Measurements from ENCODE around the gene RASGRP4.
"Not testable (repeated sequence)": the region's sequence is repeated elsewhere in the genome, so short reads cannot be mapped to it uniquely, and the experiment has no call there.

RASGRP4 gene

DNA sequence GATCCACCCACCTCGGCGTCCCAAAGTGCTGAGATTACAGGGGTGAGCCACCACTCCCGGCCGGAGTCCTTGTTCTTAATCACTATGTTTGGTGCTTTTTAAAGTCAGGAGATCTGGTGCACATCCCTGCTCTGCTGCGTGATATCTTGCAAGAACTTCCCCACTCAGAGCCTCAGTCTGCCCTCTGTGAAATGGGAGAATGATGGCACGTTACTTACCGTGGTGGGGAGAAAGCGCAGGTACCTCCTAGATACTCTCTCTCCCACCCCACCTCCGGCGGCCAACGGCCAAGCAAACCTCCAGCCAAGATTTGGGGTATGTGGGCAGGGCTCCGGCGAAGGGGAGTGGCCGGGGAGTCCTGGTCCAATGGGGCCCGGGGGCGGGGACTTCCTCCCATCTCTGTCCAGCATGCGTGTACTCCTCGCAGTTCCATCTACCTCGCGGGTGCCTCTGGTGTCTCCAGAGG lies 7.3 kb upstream of the RASGRP4 start, which contains the start of gene RYR1:
RYR1 (plus strand) TSS at position 424 of the 466 bp plus-strand sequence. CDS start 139 bp downstream, outside the sequence.
- Histone ChIP-seq H3K4me1 (ENCODE audit: control insufficient read depth, insufficient read depth, low read length) (peaks cover 18% of the 10 kb centered on the region), H3K9me3 (ENCODE audit: control insufficient read depth, low read length) (no peaks in the 10 kb centered on the region), H3K36me3 (ENCODE audit: control insufficient read depth, insufficient read depth, low read length) (no peaks in the 10 kb centered on the region), H3K27ac (ENCODE audit: insufficient read depth, low read depth, low read length, poor library complexity, severe bottlenecking) (no peak within 1 kb of the TSS), H3K27me3 (ENCODE audit: control insufficient read depth, insufficient read depth, low read length, poor library complexity, severe bottlenecking) (no peaks in the 10 kb centered on the region), H3K4me3 (ENCODE audit: insufficient read depth, low read depth, low read length) (peak within 1 kb of the TSS; percentile 5)
- 17 to 20% methylated on average over 17 to 20 of the region's 20 CpGs for WGBS, 2 experiments

DNA sequence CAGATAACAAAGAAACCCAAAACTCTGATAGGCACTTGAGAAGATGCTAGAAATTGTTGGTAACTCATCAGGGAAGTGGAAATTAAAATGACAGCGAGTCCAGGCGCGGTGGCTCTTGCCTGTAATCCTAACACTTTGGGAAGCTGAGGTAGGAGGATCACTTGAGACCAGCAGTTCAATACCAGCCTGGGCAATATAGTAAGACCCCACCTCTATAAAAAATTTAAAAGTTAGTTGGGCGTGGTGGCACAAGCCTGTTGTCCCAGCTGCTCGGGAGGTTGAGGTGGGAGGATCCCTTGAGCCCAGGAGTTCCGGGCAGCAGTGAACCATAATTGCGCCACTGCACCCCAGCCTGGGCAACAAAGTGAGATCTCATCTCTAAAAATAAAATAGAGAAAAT lies 4.9 kb upstream of the RASGRP4 start:
- H3K9me3 ChIP-seq (ENCODE audit: control insufficient read depth, low read length) = no peaks in the 10 kb centered on the region
- H3K27me3 ChIP-seq (ENCODE audit: control insufficient read depth, insufficient read depth, low read length, poor library complexity, severe bottlenecking) = no peaks in the 10 kb centered on the region
- 94 to 97% methylated on average over 7 of the region's 7 CpGs for WGBS, 2 experiments
- H3K36me3 ChIP-seq (ENCODE audit: control insufficient read depth, insufficient read depth, low read length) = no peaks in the 10 kb centered on the region
- H3K4me3 ChIP-seq (ENCODE audit: insufficient read depth, low read depth, low read length) = no peak overlapping the region
- no peak overlapping the region for H3K27ac ChIP-seq (ENCODE audit: insufficient read depth, low read depth, low read length, poor library complexity, severe bottlenecking)
- H3K4me1 ChIP-seq (ENCODE audit: control insufficient read depth, insufficient read depth, low read length) = peaks cover 18% of the 10 kb centered on the region

- no peaks in the 10 kb centered on the region for H3K36me3 ChIP-seq (ENCODE audit: control insufficient read depth, insufficient read depth, low read length)
- no peaks in the 10 kb centered on the region for H3K9me3 ChIP-seq (ENCODE audit: control insufficient read depth, low read length)
- no peaks in the 10 kb centered on the region for H3K27me3 ChIP-seq (ENCODE audit: control insufficient read depth, insufficient read depth, low read length, poor library complexity, severe bottlenecking)
- H3K4me3 ChIP-seq (ENCODE audit: insufficient read depth, low read depth, low read length) = no peak overlapping the region
- H3K27ac ChIP-seq (ENCODE audit: insufficient read depth, low read depth, low read length, poor library complexity, severe bottlenecking) = no peak overlapping the region
- WGBS, 2 experiments = 92 to 100% methylated on average over 1 to 2 of the region's 2 CpGs
- H3K4me1 ChIP-seq (ENCODE audit: control insufficient read depth, insufficient read depth, low read length) = peaks cover 18% of the 10 kb centered on the region
Observed at GRCh38 chr19:38429811-38430156, 3.8 kb upstream of the RASGRP4 start.

GRCh38 chr19:38429055-38429810 lies 3.2 kb upstream of the RASGRP4 start:
- Histone ChIP-seq H3K9me3 (ENCODE audit: control insufficient read depth, low read length) (no peaks in the 10 kb centered on the region), H3K27ac (ENCODE audit: insufficient read depth, low read depth, low read length, poor library complexity, severe bottlenecking) (no peak overlapping the region), H3K27me3 (ENCODE audit: control insufficient read depth, insufficient read depth, low read length, poor library complexity, severe bottlenecking) (no peaks in the 10 kb centered on the region), H3K4me1 (ENCODE audit: control insufficient read depth, insufficient read depth, low read length) (peaks cover 12% of the 10 kb centered on the region), H3K4me3 (ENCODE audit: insufficient read depth, low read depth, low read length) (no peak overlapping the region), H3K36me3 (ENCODE audit: control insufficient read depth, insufficient read depth, low read length) (no peaks in the 10 kb centered on the region)
- WGBS, 2 experiments = 87 to 88% methylated on average over 14 of the region's 14 CpGs

DNA sequence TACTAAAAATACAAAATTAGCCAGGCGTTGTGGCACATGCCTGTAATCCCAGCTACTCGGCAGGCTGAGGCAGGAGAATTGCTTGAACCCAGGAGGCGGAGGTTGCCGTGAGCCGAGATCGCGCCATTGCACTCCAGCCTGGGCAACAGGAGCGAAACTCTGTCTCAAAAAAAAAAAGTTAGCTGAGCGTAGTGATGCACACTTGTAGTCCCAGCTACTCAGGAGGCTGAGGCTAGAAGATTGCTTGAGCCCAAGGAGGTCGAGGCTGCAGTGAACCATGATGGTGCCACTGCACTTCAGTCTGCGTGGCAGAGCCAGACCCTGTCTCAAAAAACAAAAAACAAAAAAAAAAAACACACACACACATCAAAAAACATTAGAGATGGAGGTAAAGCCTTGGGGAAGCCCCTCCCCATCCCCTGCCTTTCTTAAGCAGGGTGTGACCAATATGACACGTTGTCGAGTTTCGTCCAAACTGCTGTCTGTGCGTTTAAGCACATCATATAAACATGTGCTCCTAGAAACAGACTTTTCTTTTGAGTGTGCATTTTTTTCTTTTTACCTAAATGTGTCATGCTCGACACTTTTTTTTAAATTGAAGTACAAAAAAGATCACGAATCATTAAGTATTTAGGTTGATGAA lies 1.1 kb upstream of the RASGRP4 start:
- H3K36me3 ChIP-seq (ENCODE audit: control insufficient read depth, insufficient read depth, low read length); H3K27ac ChIP-seq (ENCODE audit: insufficient read depth, low read depth, low read length, poor library complexity, severe bottlenecking); H3K9me3 ChIP-seq (ENCODE audit: control insufficient read depth, low read length); H3K4me1 ChIP-seq (ENCODE audit: control insufficient read depth, insufficient read depth, low read length); H3K4me3 ChIP-seq (ENCODE audit: insufficient read depth, low read depth, low read length); H3K27me3 ChIP-seq (ENCODE audit: control insufficient read depth, insufficient read depth, low read length, poor library complexity, severe bottlenecking): not testable (repeated sequence)
- 91 to 92% methylated on average over 17 of the region's 17 CpGs for WGBS, 2 experiments

- WGBS, 2 experiments = 83 to 85% methylated on average over 7 of the region's 7 CpGs
Observed at GRCh38 chr19:38425222-38425809, 703 bp downstream of the RASGRP4 start.

DNA sequence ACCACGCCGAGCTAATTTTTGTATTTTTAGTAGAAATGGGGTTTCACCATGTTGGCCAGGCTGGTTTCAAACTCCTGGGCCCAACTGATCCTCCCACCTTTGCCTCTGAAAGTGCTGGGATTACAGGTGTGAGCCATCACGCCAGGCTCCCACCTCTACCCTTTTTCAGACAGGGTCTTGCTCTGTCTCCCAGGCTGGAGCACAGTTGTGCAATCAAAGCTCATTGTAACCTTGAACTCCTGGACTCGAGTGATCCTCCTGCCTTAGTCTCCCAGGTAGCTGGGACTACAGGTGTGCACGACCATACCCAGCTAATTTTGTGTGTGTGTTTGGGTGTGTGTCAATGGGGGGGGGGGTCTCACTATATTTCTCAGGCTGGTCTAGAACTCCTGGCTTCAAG lies 1.7 kb downstream of the RASGRP4 start:
- Histone ChIP-seq H3K27me3 (ENCODE audit: control insufficient read depth, insufficient read depth, low read length, poor library complexity, severe bottlenecking) (no peaks in the 10 kb centered on the region), H3K36me3 (ENCODE audit: control insufficient read depth, insufficient read depth, low read length) (no peaks in the 10 kb centered on the region), H3K9me3 (ENCODE audit: control insufficient read depth, low read length) (no peaks in the 10 kb centered on the region), H3K27ac (ENCODE audit: insufficient read depth, low read depth, low read length, poor library complexity, severe bottlenecking) (no peak overlapping the region), H3K4me1 (ENCODE audit: control insufficient read depth, insufficient read depth, low read length) (peaks cover 6% of the 10 kb centered on the region), H3K4me3 (ENCODE audit: insufficient read depth, low read depth, low read length) (no peak overlapping the region)
- WGBS, 2 experiments = 86 to 87% methylated on average over 5 of the region's 5 CpGs

More at GRCh38 chr19:38425222-38425809, 703 bp downstream of the RASGRP4 start:
- no peak overlapping the region for H3K4me3 ChIP-seq (ENCODE audit: insufficient read depth, low read depth, low read length)
- H3K9me3 ChIP-seq (ENCODE audit: control insufficient read depth, low read length) = no peaks in the 10 kb centered on the region
- peaks cover 6% of the 10 kb centered on the region for H3K4me1 ChIP-seq (ENCODE audit: control insufficient read depth, insufficient read depth, low read length)
- no peak overlapping the region for H3K27ac ChIP-seq (ENCODE audit: insufficient read depth, low read depth, low read length, poor library complexity, severe bottlenecking)
- H3K27me3 ChIP-seq (ENCODE audit: control insufficient read depth, insufficient read depth, low read length, poor library complexity, severe bottlenecking) = no peaks in the 10 kb centered on the region
- no peaks in the 10 kb centered on the region for H3K36me3 ChIP-seq (ENCODE audit: control insufficient read depth, insufficient read depth, low read length)

- Histone ChIP-seq H3K27ac (ENCODE audit: insufficient read depth, low read depth, low read length, poor library complexity, severe bottlenecking) (no peak overlapping the region), H3K4me1 (ENCODE audit: control insufficient read depth, insufficient read depth, low read length) (peaks cover 6% of the 10 kb centered on the region), H3K9me3 (ENCODE audit: control insufficient read depth, low read length) (no peaks in the 10 kb centered on the region), H3K27me3 (ENCODE audit: control insufficient read depth, insufficient read depth, low read length, poor library complexity, severe bottlenecking) (peaks cover 12% of the 10 kb centered on the region), H3K36me3 (ENCODE audit: control insufficient read depth, insufficient read depth, low read length) (no peaks in the 10 kb centered on the region), H3K4me3 (ENCODE audit: insufficient read depth, low read depth, low read length) (no peak overlapping the region)
- 90 to 91% methylated on average over 6 of the region's 7 CpGs for WGBS, 2 experiments
Observed at GRCh38 chr19:38422438-38422837, 3.6 kb downstream of the RASGRP4 start.

DNA sequence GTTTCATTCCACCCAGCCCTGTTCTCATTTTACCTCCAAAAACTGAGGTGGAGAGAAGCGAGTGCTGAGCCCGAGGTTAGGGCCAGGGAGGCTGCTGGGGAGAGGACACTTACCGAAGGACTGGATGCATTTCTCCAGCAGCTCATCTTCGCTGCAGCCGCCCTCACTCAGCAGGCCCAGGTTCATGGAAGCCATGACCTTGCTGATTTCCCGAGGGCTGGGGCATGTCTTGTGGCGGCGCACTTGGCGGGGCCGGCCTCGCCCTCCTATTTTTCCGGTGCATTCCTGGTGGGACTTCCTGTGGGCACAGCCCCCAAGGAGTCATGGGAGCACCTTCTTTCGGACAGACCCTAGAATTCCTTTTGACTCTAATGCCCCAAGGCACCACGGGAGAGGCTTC lies 4.2 kb downstream of the RASGRP4 start:
- peaks cover 12% of the 10 kb centered on the region for H3K27me3 ChIP-seq (ENCODE audit: control insufficient read depth, insufficient read depth, low read length, poor library complexity, severe bottlenecking)
- H3K27ac ChIP-seq (ENCODE audit: insufficient read depth, low read depth, low read length, poor library complexity, severe bottlenecking) = no peak overlapping the region
- no peaks in the 10 kb centered on the region for H3K9me3 ChIP-seq (ENCODE audit: control insufficient read depth, low read length)
- peaks cover 6% of the 10 kb centered on the region for H3K4me1 ChIP-seq (ENCODE audit: control insufficient read depth, insufficient read depth, low read length)
- H3K4me3 ChIP-seq (ENCODE audit: insufficient read depth, low read depth, low read length) = no peak overlapping the region
- 86 to 87% methylated on average over 14 of the region's 14 CpGs for WGBS, 2 experiments
- no peaks in the 10 kb centered on the region for H3K36me3 ChIP-seq (ENCODE audit: control insufficient read depth, insufficient read depth, low read length)

- no peak overlapping the region for H3K4me3 ChIP-seq (ENCODE audit: insufficient read depth, low read depth, low read length)
- peaks cover 12% of the 10 kb centered on the region for H3K27me3 ChIP-seq (ENCODE audit: control insufficient read depth, insufficient read depth, low read length, poor library complexity, severe bottlenecking)
- H3K4me1 ChIP-seq (ENCODE audit: control insufficient read depth, insufficient read depth, low read length) = peaks cover 6% of the 10 kb centered on the region
- no peaks in the 10 kb centered on the region for H3K36me3 ChIP-seq (ENCODE audit: control insufficient read depth, insufficient read depth, low read length)
- no peaks in the 10 kb centered on the region for H3K9me3 ChIP-seq (ENCODE audit: control insufficient read depth, low read length)
- WGBS, 2 experiments = 89 to 90% methylated on average over 9 of the region's 9 CpGs
- H3K27ac ChIP-seq (ENCODE audit: insufficient read depth, low read depth, low read length, poor library complexity, severe bottlenecking) = no peak overlapping the region
Observed at GRCh38 chr19:38420935-38421334, 5.1 kb downstream of the RASGRP4 start.
